ENCODE measurements around the gene TNIK. TPM values are rescaled to one million over a fixed set of nuclear protein-coding genes. Genes with fewer than 3 reads are reported as not detected.

Gene TNIK
- total RNA-seq, 1 donor from 2014 or later, result 15.5 TPM

GRCh38 chr3:171163101-171164066, 296.8 kb downstream of the TNIK start:
- Mint-ChIP-seq H3K9me3 (ENCODE audit: unreplicated experiment) (peaks cover 5% of the 10 kb centered on the region), H3K4me1 (ENCODE audit: unreplicated experiment) (peaks cover 7% of the 10 kb centered on the region), H3K36me3 (ENCODE audit: unreplicated experiment) (peaks cover 40% of the 10 kb centered on the region), H3K4me3 (ENCODE audit: unreplicated experiment) (no peak overlapping the region), H3K27me3 (ENCODE audit: unreplicated experiment) (no peaks in the 10 kb centered on the region), H3K27ac (ENCODE audit: unreplicated experiment) (no peak overlapping the region)
- peak; percentile 53 for TF ChIP-seq CTCF (IDR thresholded peaks at IDR 0.05)
- DNase-seq (ENCODE audit: extremely low spot score, unreplicated experiment), result no peak

DNA sequence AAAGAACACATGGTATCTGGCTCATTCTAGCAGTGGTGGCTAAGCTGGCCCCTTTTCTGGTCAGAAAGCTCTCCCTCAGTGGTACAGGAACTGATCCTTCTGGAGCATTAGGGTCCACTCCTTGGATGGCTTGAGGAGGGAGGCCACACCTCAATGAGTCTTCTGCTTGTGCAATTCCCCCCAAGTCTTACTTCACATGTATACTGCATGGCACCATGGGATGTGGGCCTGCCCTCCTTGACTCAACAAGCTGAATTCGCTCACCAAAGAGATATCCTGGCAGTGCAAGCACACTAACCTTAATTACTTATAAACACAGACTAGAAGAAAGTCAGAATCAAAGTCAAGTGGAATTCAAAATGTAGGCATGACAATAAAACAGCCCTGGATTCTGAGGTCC, 299.9 kb downstream of the TNIK start:
- Mint-ChIP-seq H3K27me3 (ENCODE audit: unreplicated experiment) (no peaks in the 10 kb centered on the region), H3K27ac (ENCODE audit: unreplicated experiment) (no peak overlapping the region), H3K4me3 (ENCODE audit: unreplicated experiment) (no peak overlapping the region), H3K36me3 (ENCODE audit: unreplicated experiment) (peaks cover 34% of the 10 kb centered on the region), H3K9me3 (ENCODE audit: unreplicated experiment) (peaks cover 5% of the 10 kb centered on the region), H3K4me1 (ENCODE audit: unreplicated experiment) (peaks cover 10% of the 10 kb centered on the region)
- no peak for TF ChIP-seq CTCF (IDR thresholded peaks at IDR 0.05)
- no peak for DNase-seq (ENCODE audit: extremely low spot score, unreplicated experiment)

GRCh38 chr3:171159822-171160157, 300.4 kb downstream of the TNIK start:
- peaks cover 14% of the 10 kb centered on the region for H3K4me1 Mint-ChIP-seq (ENCODE audit: unreplicated experiment)
- peaks cover 5% of the 10 kb centered on the region for H3K9me3 Mint-ChIP-seq (ENCODE audit: unreplicated experiment)
- no peaks in the 10 kb centered on the region for H3K27me3 Mint-ChIP-seq (ENCODE audit: unreplicated experiment)
- DNase-seq (ENCODE audit: extremely low spot score, unreplicated experiment), result no peak
- TF ChIP-seq CTCF (IDR thresholded peaks at IDR 0.05), result no peak
- no peak overlapping the region for H3K4me3 Mint-ChIP-seq (ENCODE audit: unreplicated experiment)
- peaks cover 37% of the 10 kb centered on the region for H3K36me3 Mint-ChIP-seq (ENCODE audit: unreplicated experiment)
- H3K27ac Mint-ChIP-seq (ENCODE audit: unreplicated experiment), result no peak overlapping the region

DNA sequence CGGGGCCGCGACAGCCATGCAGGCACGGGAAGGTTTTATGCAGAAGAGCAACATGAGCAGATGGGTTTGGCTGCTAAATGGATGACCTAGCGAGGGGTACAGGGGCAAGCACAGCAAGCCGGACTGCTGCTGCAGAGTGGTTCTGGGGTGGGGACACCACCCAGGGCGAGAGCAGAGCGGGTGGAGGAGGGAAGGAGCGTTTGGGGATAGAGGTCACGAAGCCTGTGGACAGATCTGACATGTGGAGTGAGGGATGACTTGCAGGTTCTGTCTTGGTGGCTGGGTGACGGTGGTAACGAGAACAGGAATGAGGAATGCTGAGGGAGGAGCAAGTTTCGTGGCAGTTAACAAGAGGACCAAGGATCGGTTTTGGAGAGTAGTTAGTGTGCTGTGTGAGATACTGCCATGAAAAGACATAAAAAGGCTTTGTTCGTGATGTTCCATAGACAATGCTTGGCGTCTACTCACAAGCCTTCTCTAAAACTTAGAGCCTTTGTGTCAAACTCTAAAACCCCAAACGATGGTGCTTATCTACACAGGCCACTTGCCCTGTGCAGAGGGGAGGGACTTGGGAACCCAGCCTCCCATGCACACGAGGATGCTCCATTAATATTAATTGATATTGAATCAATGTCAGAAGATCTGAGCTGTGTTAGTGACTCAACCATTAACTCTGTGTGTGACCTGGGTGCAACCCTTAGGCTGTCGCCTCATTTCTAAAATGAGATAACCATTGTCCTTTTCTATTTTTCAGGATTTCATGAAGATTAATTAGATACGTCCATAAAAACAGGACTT, 301.0 kb downstream of the TNIK start:
- DNase-seq (ENCODE audit: extremely low spot score, unreplicated experiment), result no peak
- no peak overlapping the region for H3K27ac Mint-ChIP-seq (ENCODE audit: unreplicated experiment)
- peaks cover 37% of the 10 kb centered on the region for H3K36me3 Mint-ChIP-seq (ENCODE audit: unreplicated experiment)
- peaks cover 5% of the 10 kb centered on the region for H3K9me3 Mint-ChIP-seq (ENCODE audit: unreplicated experiment)
- H3K27me3 Mint-ChIP-seq (ENCODE audit: unreplicated experiment), result no peaks in the 10 kb centered on the region
- H3K4me1 Mint-ChIP-seq (ENCODE audit: unreplicated experiment), result peaks cover 12% of the 10 kb centered on the region
- H3K4me3 Mint-ChIP-seq (ENCODE audit: unreplicated experiment), result no peak overlapping the region
- TF ChIP-seq CTCF (IDR thresholded peaks at IDR 0.05), result no peak

DNA sequence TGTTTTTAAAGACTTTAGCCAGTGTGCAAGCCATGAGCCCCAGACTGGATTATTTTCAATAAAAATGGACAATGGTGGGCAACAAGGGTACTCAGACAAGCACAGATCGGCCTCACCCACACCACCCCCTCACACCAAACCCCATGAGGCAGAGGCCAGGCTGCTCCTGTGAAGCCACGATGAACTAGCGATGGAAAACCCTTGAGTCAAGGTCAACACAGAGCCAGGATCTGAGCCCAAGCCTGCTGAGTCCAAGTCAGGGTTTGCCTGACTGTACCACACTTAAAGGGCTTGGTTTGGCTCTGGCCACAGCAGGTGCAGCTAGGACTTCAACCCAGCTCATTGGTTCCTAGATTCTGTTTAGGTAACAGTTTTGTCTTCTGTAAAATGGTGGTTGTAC, 302.2 kb downstream of the TNIK start:
- Mint-ChIP-seq H3K4me1 (ENCODE audit: unreplicated experiment) (peaks cover 8% of the 10 kb centered on the region), H3K27ac (ENCODE audit: unreplicated experiment) (no peak overlapping the region), H3K27me3 (ENCODE audit: unreplicated experiment) (no peaks in the 10 kb centered on the region), H3K9me3 (ENCODE audit: unreplicated experiment) (peaks cover 3% of the 10 kb centered on the region), H3K36me3 (ENCODE audit: unreplicated experiment) (peaks cover 40% of the 10 kb centered on the region), H3K4me3 (ENCODE audit: unreplicated experiment) (no peak overlapping the region)
- TF ChIP-seq CTCF (IDR thresholded peaks at IDR 0.05), result no peak
- DNase-seq (ENCODE audit: extremely low spot score, unreplicated experiment), result no peak
